Muscle layer of duodenum (tissue), 2 donors: ENCODE results near the gene PPY.
"Not testable (repeated sequence)": the region's sequence is repeated elsewhere in the genome, so short reads cannot be mapped to it uniquely, and the experiment has no call there.

Source experiments
- H3K27ac ChIP-seq: one replicate; pipeline ENCODE4 v1.7.0; 2013; ENCODE audit warnings: mild to moderate bottlenecking, low read length
- H3K27me3 ChIP-seq: one replicate; pipeline ENCODE4 v1.7.0; 2013; ENCODE audit warnings: low read depth, mild to moderate bottlenecking, control low read depth, low read length
- H3K36me3 ChIP-seq, 2 donors: one replicate each; pipeline ENCODE4 v1.7.0; 2013; ENCODE audit warnings: low read length in 2 of 2, control low read depth in 1 of 2, mild to moderate bottlenecking in 1 of 2; ENCODE audit not compliant: insufficient read depth in 2 of 2, control insufficient read depth in 1 of 2
- H3K4me1 ChIP-seq, 2 donors: one replicate each; pipeline ENCODE4 v1.7.0; 2013; ENCODE audit warnings: low read length in 2 of 2, mild to moderate bottlenecking in 2 of 2, control low read depth in 1 of 2, moderate library complexity in 1 of 2; ENCODE audit not compliant: insufficient read depth in 2 of 2, control insufficient read depth in 1 of 2
- H3K4me3 ChIP-seq, 2 donors: one replicate each; pipeline ENCODE4 v1.7.0; 2013; ENCODE audit warnings: low read length in 2 of 2, low read depth in 1 of 2, mild to moderate bottlenecking in 1 of 2
- H3K9me3 ChIP-seq, 2 donors: one replicate each; pipeline ENCODE4 v1.7.0; 2013; ENCODE audit warnings: low read length in 2 of 2, control low read depth in 1 of 2, mild to moderate bottlenecking in 1 of 2; ENCODE audit not compliant: control insufficient read depth in 1 of 2
- donor health status: healthy.

Gene PPY

GRCh38 chr17:43940630-43941029, 1.6 kb downstream of the PPY start:
- Histone ChIP-seq H3K27ac (no peak overlapping the region), H3K4me3 (no peak overlapping the region), H3K4me1 (peaks cover 0 to 4% of the 10 kb centered on the region in 2 donors), H3K36me3 (no peaks in the 10 kb centered on the region), H3K9me3 (no peaks in the 10 kb centered on the region), H3K27me3 (no peaks in the 10 kb centered on the region)

- Histone ChIP-seq H3K9me3 (no peaks in the 10 kb centered on the region), H3K4me3 (no peak overlapping the region), H3K27ac (no peak overlapping the region), H3K27me3 (no peaks in the 10 kb centered on the region), H3K4me1 (peaks cover 0 to 4% of the 10 kb centered on the region in 2 donors), H3K36me3 (no peaks in the 10 kb centered on the region)
Measured at GRCh38 chr17:43939886-43940285, 2.4 kb downstream of the PPY start.

- H3K4me1 ChIP-seq, H3K27me3 ChIP-seq, H3K9me3 ChIP-seq, H3K4me3 ChIP-seq, H3K27ac ChIP-seq, H3K36me3 ChIP-seq: not testable (repeated sequence)
Measured at GRCh38 chr17:43939452-43939851, 2.8 kb downstream of the PPY start.

GRCh38 chr17:43938838-43939182, 3.5 kb downstream of the PPY start:
- no peak overlapping the region for H3K27ac ChIP-seq
- peaks cover 0 to 4% of the 10 kb centered on the region in 2 donors for H3K4me1 ChIP-seq
- no peak overlapping the region for H3K4me3 ChIP-seq
- H3K9me3 ChIP-seq: no peaks in the 10 kb centered on the region
- H3K27me3 ChIP-seq: no peaks in the 10 kb centered on the region
- H3K36me3 ChIP-seq: no peaks in the 10 kb centered on the region

GRCh38 chr17:43936434-43936833, 5.8 kb downstream of the PPY start:
- Histone ChIP-seq H3K27ac (no peak overlapping the region), H3K27me3 (no peaks in the 10 kb centered on the region), H3K36me3 (no peaks in the 10 kb centered on the region), H3K9me3 (no peaks in the 10 kb centered on the region), H3K4me3 (no peak overlapping the region), H3K4me1 (peaks cover 0 to 4% of the 10 kb centered on the region in 2 donors)

- Histone ChIP-seq H3K4me3 (no peak overlapping the region), H3K27ac (no peak overlapping the region), H3K27me3 (no peaks in the 10 kb centered on the region), H3K4me1 (peaks cover 0 to 4% of the 10 kb centered on the region in 2 donors), H3K9me3 (no peaks in the 10 kb centered on the region), H3K36me3 (no peaks in the 10 kb centered on the region)
Measured at GRCh38 chr17:43935926-43936261, 6.4 kb downstream of the PPY start.

GRCh38 chr17:43935204-43935925, 6.9 kb downstream of the PPY start:
- H3K4me3 ChIP-seq: no peak overlapping the region
- no peaks in the 10 kb centered on the region for H3K9me3 ChIP-seq
- H3K36me3 ChIP-seq: no peaks in the 10 kb centered on the region
- no peaks in the 10 kb centered on the region for H3K27me3 ChIP-seq
- H3K4me1 ChIP-seq: peaks cover 0 to 4% of the 10 kb centered on the region in 2 donors
- no peak overlapping the region for H3K27ac ChIP-seq

GRCh38 chr17:43932923-43933322, 9.4 kb downstream of the PPY start:
- Histone ChIP-seq H3K27me3 (no peaks in the 10 kb centered on the region), H3K27ac (no peak overlapping the region), H3K4me3 (no peak overlapping the region), H3K36me3 (no peaks in the 10 kb centered on the region), H3K4me1 (peaks cover 0 to 2% of the 10 kb centered on the region in 2 donors), H3K9me3 (no peaks in the 10 kb centered on the region)

- H3K4me3 ChIP-seq: no peak overlapping the region
- H3K36me3 ChIP-seq: no peaks in the 10 kb centered on the region
- H3K9me3 ChIP-seq: no peaks in the 10 kb centered on the region
- H3K27ac ChIP-seq: no peak overlapping the region
- H3K4me1 ChIP-seq: peaks cover 0 to 3% of the 10 kb centered on the region in 2 donors
- no peaks in the 10 kb centered on the region for H3K27me3 ChIP-seq
Measured at GRCh38 chr17:43932357-43932756, 9.9 kb downstream of the PPY start.

GRCh38 chr17:43931062-43931571, 11.2 kb downstream of the PPY start:
- Histone ChIP-seq H3K9me3 (no peaks in the 10 kb centered on the region), H3K36me3 (no peaks in the 10 kb centered on the region), H3K27ac (no peak overlapping the region), H3K27me3 (peaks cover 8% of the 10 kb centered on the region), H3K4me3 (no peak overlapping the region), H3K4me1 (peaks cover 0 to 9% of the 10 kb centered on the region in 2 donors)

- H3K27me3 ChIP-seq: peaks cover 8% of the 10 kb centered on the region
- H3K4me3 ChIP-seq: no peak overlapping the region
- no peaks in the 10 kb centered on the region for H3K36me3 ChIP-seq
- H3K9me3 ChIP-seq: no peaks in the 10 kb centered on the region
- peaks cover 0 to 9% of the 10 kb centered on the region in 2 donors for H3K4me1 ChIP-seq
- H3K27ac ChIP-seq: no peak overlapping the region
Measured at GRCh38 chr17:43928609-43929008, 13.7 kb downstream of the PPY start.

GRCh38 chr17:43927929-43928328, 14.3 kb downstream of the PPY start:
- H3K27me3 ChIP-seq, H3K4me3 ChIP-seq, H3K27ac ChIP-seq, H3K4me1 ChIP-seq, H3K9me3 ChIP-seq, H3K36me3 ChIP-seq: not testable (repeated sequence)
